Thoracic aorta (tissue), 2 donors: ENCODE measurements around the gene MAP3K14. TPM values are rescaled to one million over a fixed set of nuclear protein-coding genes. Genes with fewer than 3 reads are reported as not detected.

Source experiments
- ATAC-seq: fragments of 150-250 bp; one replicate; pipeline ENCODE4 v1.8.0; 2017; ENCODE audit warnings: low read depth; ENCODE audit not compliant: insufficient number of reproducible peaks, low FRiP score
- DNase-seq: peaks from one replicate; pipeline ENCODE4 v3.0.0-alpha.2; 2020; ENCODE audit warnings: low spot score
- H3K27ac ChIP-seq, 2 donors: fragments of 200-600 bp; sonication (generic); 1 replicate in 1 of 2; 2 replicates in 1 of 2; pipeline ENCODE4 v1.5.1; 2016; ENCODE audit warnings: mild to moderate bottlenecking in 2 of 2, moderate library complexity in 2 of 2
- H3K27me3 ChIP-seq: fragments of 200-600 bp; sonication (generic); replicated peaks from 2 replicates; pipeline ENCODE4 v1.6.0; 2016; ENCODE audit warnings: mild to moderate bottlenecking; ENCODE audit not compliant: insufficient read depth
- H3K36me3 ChIP-seq: fragments of 200-600 bp; sonication (generic); one replicate; pipeline ENCODE4 v1.5.1; 2016
- H3K4me1 ChIP-seq, 2 donors: fragments of 200-600 bp; sonication (generic); 1 replicate in 1 of 2; 2 replicates in 1 of 2; pipeline versions ENCODE4 v1.5.1 to v1.6.0; 2016; ENCODE audit warnings: low read depth in 2 of 2, mild to moderate bottlenecking in 1 of 2; ENCODE audit not compliant: control insufficient read depth in 1 of 2
- H3K4me3 ChIP-seq: fragments of 200-600 bp; sonication (generic); 2 replicates; pipeline ENCODE4 v1.5.1; 2016; ENCODE audit warnings: mild to moderate bottlenecking
- H3K9me3 ChIP-seq: fragments of 200-600 bp; sonication (generic); 2 replicates; pipeline ENCODE4 v1.5.1; 2016
- CTCF ChIP-seq: fragments of 200-600 bp; sonication (generic); IDR thresholded peaks from one replicate; pipeline ENCODE4 v1.5.1; 2019; ENCODE audit warnings: antibody characterized with exemption
- total RNA-seq, 2 donors: library from RNA; depleted of rRNA; stranded (reverse); fragments of >200 nt; gene quantifications; one replicate each; pipeline versions ENCODE4 v1.1.0 to v1.2.3, GENCODE V29; 2016

Gene MAP3K14
- total RNA-seq: 10 to 100 TPM; 10.1 to 10.7 TPM

GRCh38 chr17:45316434-45317110 lies at the start of gene MAP3K14:
TSS of gene MAP3K14 (minus strand) at chr17:45317020. CDS start at chr17:45290745, 26,275 bp downstream.
- H3K4me1 ChIP-seq: peaks cover 53 to 88% of the 10 kb centered on the region in 2 donors

DNA sequence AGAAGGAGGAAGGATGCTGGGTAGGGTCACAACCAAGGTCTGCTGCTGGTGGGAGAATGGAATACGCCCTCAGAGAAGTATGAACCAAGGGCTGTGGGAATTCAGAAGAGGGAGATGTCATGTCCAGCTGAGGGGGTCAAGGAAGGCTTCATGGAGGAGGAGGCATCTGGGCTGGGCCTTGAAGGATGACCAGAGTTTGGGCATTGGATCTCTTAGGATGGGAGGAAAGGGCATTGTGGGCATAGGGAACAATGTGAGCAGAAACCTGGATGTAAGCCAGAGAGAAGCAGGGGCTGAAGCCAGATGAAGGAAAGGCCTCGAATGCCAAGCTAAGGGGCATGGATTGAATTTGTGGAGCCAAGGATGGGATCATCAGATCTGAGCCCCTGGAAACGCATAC lies 49.2 kb upstream of the MAP3K14 start:
- Histone ChIP-seq H3K9me3 (no peaks in the 10 kb centered on the region), H3K4me1 (peaks cover under 1 to 3% of the 10 kb centered on the region in 2 donors), H3K27ac (no peak overlapping the region), H3K27me3 (no peaks in the 10 kb centered on the region), H3K4me3 (no peak overlapping the region), H3K36me3 (no peaks in the 10 kb centered on the region)
- no peak for TF ChIP-seq CTCF
- DNase-seq (no peak), ATAC-seq (no peak)

More at GRCh38 chr17:45316434-45317110, at the start of gene MAP3K14:
- Histone ChIP-seq H3K27ac (peak within 1 kb of the TSS; percentile 87), H3K4me3 (peak within 1 kb of the TSS; percentile 78), H3K36me3 (no peaks in the 10 kb centered on the region), H3K27me3 (no peaks in the 10 kb centered on the region), H3K9me3 (no peaks in the 10 kb centered on the region)
- no peak for TF ChIP-seq CTCF
- DNase-seq: no peak
- ATAC-seq: peak; percentile 1

GRCh38 chr17:45364531-45365390 lies 47.9 kb upstream of the MAP3K14 start:
- Histone ChIP-seq H3K27ac (no peak overlapping the region), H3K4me1 (no peaks in the 10 kb centered on the region), H3K9me3 (no peaks in the 10 kb centered on the region), H3K36me3 (no peaks in the 10 kb centered on the region), H3K4me3 (no peak overlapping the region), H3K27me3 (no peaks in the 10 kb centered on the region)
- DNase-seq: no peak
- ATAC-seq: no peak
- TF ChIP-seq CTCF: no peak

GRCh38 chr17:45363498-45363897 lies 46.7 kb upstream of the MAP3K14 start:
- Histone ChIP-seq H3K27ac (no peak overlapping the region), H3K9me3 (no peaks in the 10 kb centered on the region), H3K36me3 (no peaks in the 10 kb centered on the region), H3K27me3 (no peaks in the 10 kb centered on the region), H3K4me1 (no peaks in the 10 kb centered on the region), H3K4me3 (no peak overlapping the region)
- no peak for TF ChIP-seq CTCF
- no peak for ATAC-seq
- no peak for DNase-seq

GRCh38 chr17:45361976-45362375 lies 45.2 kb upstream of the MAP3K14 start:
- Histone ChIP-seq H3K27me3 (no peaks in the 10 kb centered on the region), H3K36me3 (no peaks in the 10 kb centered on the region), H3K4me1 (no peaks in the 10 kb centered on the region), H3K4me3 (no peak overlapping the region), H3K9me3 (no peaks in the 10 kb centered on the region), H3K27ac (no peak overlapping the region)
- DNase-seq (no peak), ATAC-seq (no peak)
- TF ChIP-seq CTCF: no peak
